Uterus (tissue), 4 donors: ENCODE data around the gene NR2F6. TPM values are rescaled to one million over a fixed set of nuclear protein-coding genes. Genes with fewer than 3 reads are reported as not detected.
A peak's percentile ranks its signal among the peaks of the same experiment; 100 is the strongest.

ENCODE experiments used
- DNase-seq, 2 donors: peaks; one replicate each; pipeline ENCODE4 v3.0.0-alpha.2; 2019 to 2020
- H3K27ac ChIP-seq, 2 donors: fragments of 200-600 bp; sonication (generic); 1 replicate in 1 of 2; 2 replicates in 1 of 2; pipeline ENCODE4 v1.5.1; 2016 to 2018
- H3K27me3 ChIP-seq, 2 donors: fragments of 200-600 bp; sonication (generic); one replicate each; pipeline ENCODE4 v1.5.1; 2018 to 2019; ENCODE audit warnings: control low read depth in 1 of 2
- H3K36me3 ChIP-seq, 2 donors: fragments of 200-600 bp; sonication (generic); one replicate each; pipeline ENCODE4 v1.5.1; 2019; ENCODE audit warnings: control low read depth in 1 of 2
- H3K4me1 ChIP-seq, 2 donors: fragments of 200-600 bp; sonication (generic); one replicate each; pipeline ENCODE4 v1.5.1; 2018 to 2019; ENCODE audit warnings: control low read depth in 1 of 2
- H3K4me3 ChIP-seq, 2 donors: fragments of 200-600 bp; sonication (generic); 1 replicate in 1 of 2; 2 replicates in 1 of 2; pipeline ENCODE4 v1.5.1; 2018 to 2019; ENCODE audit warnings: mild to moderate bottlenecking in 1 of 2
- H3K9me3 ChIP-seq, 2 donors: fragments of 200-600 bp; sonication (generic); one replicate each; pipeline ENCODE4 v1.5.1; 2019; ENCODE audit warnings: control low read depth in 1 of 2
- CTCF ChIP-seq, 4 experiments: fragments of 200-600 bp in 2 of 4; fragments of 450-650 bp in 2 of 4; sonication (generic) in 2 of 4; IDR thresholded peaks; one replicate each; pipeline ENCODE4 v1.5.1; 2016 to 2019; ENCODE audit warnings: antibody characterized with exemption in 4 of 4, mild to moderate bottlenecking in 2 of 4, moderate library complexity in 1 of 4
- POLR2A ChIP-seq, 2 donors: fragments of 450-650 bp; IDR thresholded peaks; one replicate each; pipeline ENCODE4 v1.6.1; 2016; ENCODE audit warnings: antibody characterized with exemption in 2 of 2, mild to moderate bottlenecking in 1 of 2, moderate library complexity in 1 of 2
- intact Hi-C: fragments of 100-400 bp; cut with DNase I; formaldehyde crosslinking; loops from one replicate; pipeline ENCODE4 v1.15.1; 2023; ENCODE audit warnings: low total_unique reads
- total RNA-seq, 4 donors: library from RNA; depleted of rRNA in 3 of 4; stranded (reverse); fragments of >200 nt in 3 of 4; gene quantifications; one replicate each; pipeline versions ENCODE4 v1.1.0 to v1.2.4, GENCODE V29; 2014 to 2023
- donor health status: DM: yes; HTN: yes; CAD: no.

Gene NR2F6
- total RNA-seq, 4 donors from 2014 or later, result 14.3 to 45.0 (median 36.0) TPM

GRCh38 chr19:17256130-17256529 lies 10.4 kb upstream of the NR2F6 start:
- no peaks in the 10 kb centered on the region for H3K36me3 ChIP-seq
- no peak for DNase-seq
- intact Hi-C loops, result no loop called here
- TF ChIP-seq POLR2A (IDR thresholded peaks at IDR 0.05) (no peak), CTCF (IDR thresholded peaks at IDR 0.05) (no peak)
- no peaks in the 10 kb centered on the region for H3K27me3 ChIP-seq
- no peaks in the 10 kb centered on the region for H3K4me1 ChIP-seq
- H3K4me3 ChIP-seq, result no peak overlapping the region
- H3K27ac ChIP-seq, result no peak overlapping the region
- no peaks in the 10 kb centered on the region for H3K9me3 ChIP-seq

DNA sequence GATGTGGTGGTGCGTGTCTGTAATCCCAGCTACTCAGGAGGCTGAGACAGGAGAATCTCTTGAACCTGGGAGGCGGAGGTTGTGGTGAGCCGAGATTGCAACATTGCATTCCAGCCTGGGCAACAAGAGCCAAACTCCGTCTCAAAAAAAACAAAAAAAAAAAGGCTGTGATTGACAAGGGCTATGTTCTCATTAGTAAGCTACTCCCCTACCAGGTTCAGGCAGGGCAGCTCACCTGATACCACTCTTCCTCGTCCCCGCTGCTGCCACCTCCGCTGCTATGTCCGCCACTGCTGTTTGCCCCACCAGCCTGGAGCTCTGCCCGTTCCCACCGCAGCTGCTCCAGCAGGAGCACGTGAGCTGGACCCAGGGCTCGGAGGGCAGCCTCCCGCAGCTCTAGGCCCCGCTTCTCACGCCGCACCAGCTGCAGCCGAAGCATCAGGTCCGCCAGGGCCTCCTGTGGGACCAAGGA lies 9.5 kb upstream of the NR2F6 start:
- Histone ChIP-seq H3K4me1 (no peaks in the 10 kb centered on the region), H3K27me3 (no peaks in the 10 kb centered on the region), H3K27ac (no peak overlapping the region), H3K4me3 (no peak overlapping the region), H3K36me3 (no peaks in the 10 kb centered on the region), H3K9me3 (no peaks in the 10 kb centered on the region)
- intact Hi-C loops, result no loop called here
- no peak for DNase-seq
- TF ChIP-seq POLR2A (IDR thresholded peaks at IDR 0.05) (no peak), CTCF (IDR thresholded peaks at IDR 0.05) (no peak)

DNA sequence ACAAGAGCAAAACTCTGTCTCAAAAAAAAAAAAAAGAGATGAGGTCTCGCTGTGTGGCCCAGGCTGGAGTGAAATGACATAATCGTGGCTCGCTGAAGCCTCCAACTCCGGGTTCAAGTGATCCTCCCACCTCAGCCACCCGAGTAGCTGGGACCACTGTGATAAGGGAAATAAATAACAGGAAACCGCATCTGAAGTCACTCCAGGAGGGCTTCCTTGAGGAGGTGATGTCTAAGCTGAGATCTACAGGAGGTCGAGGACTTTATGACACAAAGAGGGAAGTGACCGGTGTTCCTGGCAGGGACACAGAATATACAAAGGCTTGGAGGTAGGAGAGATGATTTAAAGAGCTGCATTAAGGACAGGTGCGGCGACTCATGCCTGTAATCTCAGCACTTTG lies 8.9 kb upstream of the NR2F6 start:
- Histone ChIP-seq H3K27me3 (no peaks in the 10 kb centered on the region), H3K4me3 (no peak overlapping the region), H3K36me3 (no peaks in the 10 kb centered on the region), H3K4me1 (no peaks in the 10 kb centered on the region), H3K9me3 (no peaks in the 10 kb centered on the region), H3K27ac (no peak overlapping the region)
- intact Hi-C loops, result no loop called here
- TF ChIP-seq CTCF (IDR thresholded peaks at IDR 0.05) (no peak), POLR2A (IDR thresholded peaks at IDR 0.05) (no peak)
- no peak for DNase-seq

GRCh38 chr19:17249887-17250548 lies 4.3 kb upstream of the NR2F6 start:
- no peak for DNase-seq
- Histone ChIP-seq H3K27ac (no peak overlapping the region), H3K4me3 (no peak overlapping the region), H3K36me3 (no peaks in the 10 kb centered on the region), H3K4me1 (no peaks in the 10 kb centered on the region), H3K9me3 (no peaks in the 10 kb centered on the region), H3K27me3 (no peaks in the 10 kb centered on the region)
- TF ChIP-seq CTCF (IDR thresholded peaks at IDR 0.05), result no peak
- TF ChIP-seq POLR2A (IDR thresholded peaks at IDR 0.05), result no peak
- intact Hi-C loops, result no loop called here

- no peaks in the 10 kb centered on the region for H3K9me3 ChIP-seq
- no peak for DNase-seq
- no peaks in the 10 kb centered on the region for H3K36me3 ChIP-seq
- H3K4me3 ChIP-seq, result no peak overlapping the region
- intact Hi-C loops, result no loop called here
- H3K27ac ChIP-seq, result peak overlapping the region in 1 of 2 donors; percentile 8
- no peaks in the 10 kb centered on the region for H3K27me3 ChIP-seq
- no peak for TF ChIP-seq POLR2A (IDR thresholded peaks at IDR 0.05)
- TF ChIP-seq CTCF (IDR thresholded peaks at IDR 0.05), result no peak
- peaks cover 0 to 3% of the 10 kb centered on the region in 2 donors for H3K4me1 ChIP-seq
Observed at GRCh38 chr19:17248011-17248776, 2.5 kb upstream of the NR2F6 start.
